Measurements from ENCODE around the gene MRM2.

DNA sequence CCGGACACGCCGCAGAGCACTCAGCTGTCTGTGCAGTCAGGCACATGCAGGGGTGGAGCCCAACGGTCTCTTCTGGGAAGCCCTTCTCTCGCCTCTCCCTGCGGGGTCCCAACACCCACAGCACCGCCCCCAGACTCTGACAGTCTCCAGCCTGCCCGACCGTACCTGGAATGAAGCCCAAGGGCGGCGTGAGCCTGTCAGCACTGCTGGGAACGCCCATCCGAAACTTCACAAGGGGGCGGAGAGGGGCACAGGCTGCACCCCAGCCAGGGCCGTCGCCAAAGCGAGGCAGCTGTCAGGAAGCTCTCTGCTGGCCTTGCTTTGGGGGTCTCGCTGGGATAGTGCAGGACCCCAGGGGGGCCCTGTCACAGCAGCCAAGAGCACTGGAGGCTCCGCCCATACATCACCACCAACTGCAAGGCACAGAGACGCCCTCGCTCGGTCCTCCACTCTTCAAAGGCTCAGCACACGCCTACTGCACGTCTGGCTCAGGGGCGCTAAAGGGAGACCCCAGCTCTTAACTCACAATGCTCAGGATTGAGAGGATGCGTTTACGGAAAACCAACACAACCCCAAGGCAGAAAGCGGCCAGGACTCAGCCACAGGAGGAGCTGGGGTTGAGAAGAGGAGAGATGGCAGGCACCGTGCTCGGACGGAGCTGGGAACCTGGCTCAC, 40.2 kb downstream of the MRM2 start:
- no peak for TF ChIP-seq CTCF (IDR thresholded peaks at IDR 0.05)
- no peak for TF ChIP-seq POLR2A (IDR thresholded peaks at IDR 0.05)

All from uterus (tissue), 2 donors.